HL-60 (cell line): ENCODE measurements around the gene TNRC6A.

Source experiments
- GABPA ChIP-seq: IDR thresholded peaks from 2 replicates; pipeline ENCODE4 v1.6.1; 2012; ENCODE audit warnings: low read depth
- POLR2AphosphoS5 ChIP-seq: IDR thresholded peaks from 2 replicates; pipeline ENCODE4 v1.6.1; 2012; ENCODE audit warnings: low read depth
- SPI1 ChIP-seq: IDR thresholded peaks from 2 replicates; pipeline ENCODE4 v1.6.1; 2012; ENCODE audit warnings: low read depth, mild to moderate bottlenecking, borderline replicate concordance
- TF ChIP-seq, protein P1 (sequence below): IDR thresholded peaks from one replicate; pipeline ENCODE4 v1.5.1; 2011; ENCODE audit warnings: low read length, control low read depth, inconsistent platforms; ENCODE audit not compliant: insufficient read depth

DNA sequence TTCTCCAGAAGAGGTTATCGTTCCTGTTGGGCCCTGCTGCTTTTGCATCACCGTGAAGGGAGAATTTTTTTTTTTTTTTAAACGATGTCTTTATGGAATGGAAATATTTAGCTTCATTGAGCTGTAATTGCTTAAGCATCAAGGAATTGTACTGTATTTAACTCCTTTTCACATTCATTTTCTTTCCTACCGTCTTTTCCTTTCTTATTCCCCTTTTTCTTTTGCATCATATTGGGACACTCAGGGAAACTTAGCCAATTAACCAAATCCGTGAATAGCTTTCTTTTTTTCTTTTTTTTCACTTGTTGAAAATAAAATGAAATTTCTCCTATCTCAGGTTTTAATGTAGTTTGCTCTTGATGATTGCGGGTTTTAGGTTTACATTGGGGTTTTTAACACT lies 1.5 kb downstream of the TNRC6A start:
- TF ChIP-seq GABPA (no peak), POLR2AphosphoS5 (no peak), SPI1 (no peak)
- TF ChIP-seq, protein P1, sequence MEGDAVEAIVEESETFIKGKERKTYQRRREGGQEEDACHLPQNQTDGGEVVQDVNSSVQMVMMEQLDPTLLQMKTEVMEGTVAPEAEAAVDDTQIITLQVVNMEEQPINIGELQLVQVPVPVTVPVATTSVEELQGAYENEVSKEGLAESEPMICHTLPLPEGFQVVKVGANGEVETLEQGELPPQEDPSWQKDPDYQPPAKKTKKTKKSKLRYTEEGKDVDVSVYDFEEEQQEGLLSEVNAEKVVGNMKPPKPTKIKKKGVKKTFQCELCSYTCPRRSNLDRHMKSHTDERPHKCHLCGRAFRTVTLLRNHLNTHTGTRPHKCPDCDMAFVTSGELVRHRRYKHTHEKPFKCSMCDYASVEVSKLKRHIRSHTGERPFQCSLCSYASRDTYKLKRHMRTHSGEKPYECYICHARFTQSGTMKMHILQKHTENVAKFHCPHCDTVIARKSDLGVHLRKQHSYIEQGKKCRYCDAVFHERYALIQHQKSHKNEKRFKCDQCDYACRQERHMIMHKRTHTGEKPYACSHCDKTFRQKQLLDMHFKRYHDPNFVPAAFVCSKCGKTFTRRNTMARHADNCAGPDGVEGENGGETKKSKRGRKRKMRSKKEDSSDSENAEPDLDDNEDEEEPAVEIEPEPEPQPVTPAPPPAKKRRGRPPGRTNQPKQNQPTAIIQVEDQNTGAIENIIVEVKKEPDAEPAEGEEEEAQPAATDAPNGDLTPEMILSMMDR = no peak
